Bladder microvascular endothelial cell (primary cell): ENCODE data around the gene MEIKIN. TPM values are rescaled to one million over a fixed set of nuclear protein-coding genes. Genes with fewer than 3 reads are reported as not detected.

Experiments used
- total RNA-seq: library from RNA; depleted of rRNA; stranded (reverse); fragments of >200 nt; gene quantifications from 2 replicates; pipeline ENCODE4 v1.2.3, GENCODE V29; 2014

MEIKIN gene, protein sequence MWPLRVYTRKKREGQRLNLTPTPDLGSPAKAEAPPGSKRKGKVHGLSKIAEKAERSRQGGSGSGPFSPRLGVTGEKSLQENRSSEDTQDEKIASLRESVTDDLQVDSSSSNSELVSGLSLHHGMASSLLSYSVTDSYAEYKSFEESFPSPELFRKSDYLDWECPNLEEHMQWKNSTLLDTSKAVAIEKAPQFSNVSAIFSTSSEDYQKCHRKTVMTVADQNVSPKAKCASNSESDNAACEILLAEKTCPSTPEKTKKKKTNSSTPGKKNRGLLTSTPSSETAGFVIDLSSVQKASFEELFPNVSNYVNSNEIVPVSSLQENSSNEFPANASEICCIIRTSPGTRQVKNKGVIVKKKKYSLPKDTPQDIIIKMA
- total RNA-seq = not detected in 2 replicates

DNA sequence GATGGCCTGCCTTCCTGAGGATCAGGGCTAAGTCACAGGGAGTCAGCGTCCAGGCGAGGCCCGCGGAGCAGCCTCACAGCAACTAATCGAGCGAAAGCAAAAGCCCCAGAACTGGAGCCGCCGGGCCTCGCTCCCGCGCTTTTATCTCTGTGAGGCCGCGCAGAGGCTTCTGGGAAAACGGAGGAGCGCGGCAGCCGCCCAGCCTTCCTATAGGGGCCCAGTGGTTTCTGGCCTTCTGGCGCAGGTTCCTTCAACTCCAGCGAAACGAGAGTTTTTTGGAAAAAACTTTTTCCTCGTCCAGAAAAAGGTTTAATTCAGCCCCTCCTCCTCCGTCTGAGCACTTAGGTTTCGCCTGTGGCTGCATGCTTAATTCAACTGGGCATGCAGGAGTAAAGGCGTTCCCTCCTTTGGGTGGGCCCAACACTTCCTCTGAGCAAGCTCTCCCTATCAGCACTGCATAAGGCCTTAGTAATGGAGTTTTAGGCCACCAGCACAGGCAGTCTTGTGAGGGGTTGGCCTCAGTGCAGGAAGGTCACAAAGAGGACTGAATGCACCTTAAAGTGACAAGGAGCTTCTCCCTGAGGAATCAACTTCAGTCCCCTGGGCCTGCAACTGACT lies at the start of gene MEIKIN:
Gene MEIKIN (minus strand): TSS at position 113 of the 618 bp plus-strand sequence. CDS start 158 bp downstream, outside the sequence.

DNA sequence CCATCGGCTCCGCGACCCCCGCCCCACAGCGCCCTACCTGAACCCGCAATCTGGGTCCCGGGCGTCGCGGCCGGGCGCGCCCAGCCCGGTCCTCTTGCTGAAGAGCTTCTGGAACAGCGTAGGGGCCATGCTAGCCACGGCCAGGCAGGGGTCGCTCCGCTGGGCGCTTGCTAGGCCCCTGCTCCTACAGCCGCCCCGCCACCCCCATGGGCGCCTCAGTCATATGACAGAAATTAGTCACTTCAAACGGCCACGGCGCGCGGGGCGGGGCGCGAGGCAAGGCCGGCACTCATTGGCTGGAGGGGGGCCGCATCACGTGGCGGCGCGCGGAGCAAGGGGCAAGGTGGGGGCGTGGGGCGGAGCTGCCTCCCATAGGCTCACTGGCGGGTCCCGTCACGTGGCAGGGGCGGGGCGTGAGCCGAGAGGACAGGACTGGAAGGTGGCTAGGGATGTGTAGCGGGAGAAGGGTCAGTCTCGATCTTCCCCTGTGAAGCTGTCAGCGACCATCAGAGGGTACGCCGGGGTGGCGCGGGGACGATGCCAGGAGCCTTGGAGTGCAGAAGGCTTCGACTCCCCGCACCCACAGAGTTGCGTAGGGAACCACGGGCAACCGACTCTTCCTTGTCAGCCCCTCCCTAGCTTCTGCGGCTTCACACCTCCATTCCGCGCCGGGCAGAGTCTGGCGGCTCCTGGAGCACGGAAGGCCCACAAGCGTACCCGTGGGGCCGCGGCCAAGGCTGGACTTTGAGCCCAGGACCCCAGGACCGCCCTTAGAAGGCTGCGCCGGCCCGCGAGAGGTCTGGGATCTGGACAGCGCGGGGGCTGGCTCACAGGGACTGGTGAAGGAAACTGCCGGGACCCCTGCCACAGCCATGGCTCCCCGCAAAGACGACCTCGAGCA lies 148.4 kb downstream of the MEIKIN start, which contains the start of gene FNIP1:
Gene FNIP1 (minus strand): TSS at position 225 of the 901 bp plus-strand sequence. CDS start 96 bp downstream, at position 129.

Other genes starting within 250 kb of the MEIKIN start
- gene FNIP1, start 148.6 kb downstream of the MEIKIN start, total RNA-seq = 18.3 and 33.9 TPM in 2 replicates
- 0.57 TPM in 1 of 2 replicates, not detected in the other for gene ACSL6, start 66.0 kb upstream of the MEIKIN start, total RNA-seq
- not detected in 2 replicates for gene IL3, start 115.0 kb upstream of the MEIKIN start, total RNA-seq
- 0.81 and 1.3 TPM in 2 replicates for gene CSF2, start 128.1 kb upstream of the MEIKIN start, total RNA-seq